Left lobe of liver (tissue), 2 donors: Measurements from ENCODE around the gene MSANTD7. TPM values are rescaled to one million over a fixed set of nuclear protein-coding genes. Genes with fewer than 3 reads are reported as not detected.

Experiments used
- ATAC-seq: fragments of 200-7000 bp; cut with Tn5 transposase; one replicate; pipeline ENCODE4 v1.9.1; 2020; ENCODE audit warnings: mild to moderate bottlenecking, moderate library complexity
- DNase-seq: peaks from one replicate; pipeline ENCODE4 v3.0.0-alpha.2; 2020; ENCODE audit warnings: low spot score
- total RNA-seq: library from RNA; stranded (reverse); gene quantifications from one replicate; pipeline ENCODE4 v1.2.1, GENCODE V29; 2021
- donor health status: DM: no; HTN: no; CAD: no; lungs with moderate emphysema.
- donor health status: DM: no; HTN: yes; CAD: no.

MSANTD7 gene
- total RNA-seq, 1 donor from 2014 or later = 3.3 TPM

- DNase-seq (no peak), ATAC-seq (no peak)
Measured at GRCh38 chr10:14879928-14880193, 41.8 kb downstream of the MSANTD7 start.

DNA sequence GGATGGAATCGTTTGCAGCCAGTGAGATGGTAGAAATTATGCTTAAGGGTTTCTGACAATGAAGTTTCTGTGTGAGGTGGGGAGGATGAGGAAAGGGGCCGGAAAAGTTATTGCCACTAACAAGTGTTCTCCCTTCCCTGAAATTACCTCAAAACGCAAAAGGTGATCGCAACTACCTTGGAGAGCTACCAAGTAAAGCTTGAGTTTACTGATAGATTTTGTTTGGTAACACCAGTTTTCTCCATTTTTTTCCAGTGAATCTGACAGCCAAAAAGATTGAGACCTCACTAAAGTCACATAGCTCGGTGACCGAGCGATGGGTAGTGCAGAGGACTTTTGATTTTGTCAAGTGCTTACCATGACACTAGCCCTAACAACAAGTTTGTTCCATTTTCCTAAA lies 42.1 kb downstream of the MSANTD7 start:
- ATAC-seq (no peak), DNase-seq (no peak)

DNA sequence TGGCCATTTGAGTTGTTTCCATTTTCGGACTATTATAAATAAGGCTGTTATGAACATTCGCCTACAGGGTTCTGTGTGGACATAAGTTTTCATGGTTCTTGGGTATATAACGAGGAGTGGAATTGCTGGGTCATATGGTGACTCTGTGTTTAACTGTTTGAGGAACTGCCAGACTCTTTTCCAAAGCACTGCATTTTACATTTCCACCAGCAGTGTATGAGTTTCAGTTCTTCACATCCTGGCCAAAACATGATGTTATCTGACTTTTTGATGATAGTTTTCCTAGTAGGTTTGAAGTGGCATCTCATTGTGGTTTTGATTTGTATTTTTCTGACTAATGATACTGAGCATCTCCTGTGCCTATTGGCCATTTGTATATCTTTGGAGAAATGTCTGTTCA lies 46.0 kb downstream of the MSANTD7 start:
- DNase-seq (no peak), ATAC-seq (no peak)

Other genes starting within 250 kb of the MSANTD7 start
- 67.2 TPM for gene FAM107B, start 63.4 kb upstream of the MSANTD7 start, total RNA-seq
- 4.8 TPM for gene CDNF, start 269 bp upstream of the MSANTD7 start, total RNA-seq
- 3.2 TPM for gene HSPA14, start within 50 bp of the MSANTD7 start, total RNA-seq
- 3.1 TPM for gene SUV39H2, start 40.6 kb downstream of the MSANTD7 start, total RNA-seq
- 1.7 TPM for gene DCLRE1C, start 115.8 kb downstream of the MSANTD7 start, total RNA-seq
- gene MEIG1, start 121.1 kb downstream of the MSANTD7 start, total RNA-seq = not detected
- not detected for gene OLAH, start 205.6 kb downstream of the MSANTD7 start, total RNA-seq